ENCODE measurements around the gene HERPUD1.
A peak's percentile ranks its signal among the peaks of the same experiment; 100 is the strongest.
"Not testable (repeated sequence)": the region's sequence is repeated elsewhere in the genome, so short reads cannot be mapped to it uniquely, and the experiment has no call there.

Gene HERPUD1, protein sequence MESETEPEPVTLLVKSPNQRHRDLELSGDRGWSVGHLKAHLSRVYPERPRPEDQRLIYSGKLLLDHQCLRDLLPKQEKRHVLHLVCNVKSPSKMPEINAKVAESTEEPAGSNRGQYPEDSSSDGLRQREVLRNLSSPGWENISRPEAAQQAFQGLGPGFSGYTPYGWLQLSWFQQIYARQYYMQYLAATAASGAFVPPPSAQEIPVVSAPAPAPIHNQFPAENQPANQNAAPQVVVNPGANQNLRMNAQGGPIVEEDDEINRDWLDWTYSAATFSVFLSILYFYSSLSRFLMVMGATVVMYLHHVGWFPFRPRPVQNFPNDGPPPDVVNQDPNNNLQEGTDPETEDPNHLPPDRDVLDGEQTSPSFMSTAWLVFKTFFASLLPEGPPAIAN

DNA sequence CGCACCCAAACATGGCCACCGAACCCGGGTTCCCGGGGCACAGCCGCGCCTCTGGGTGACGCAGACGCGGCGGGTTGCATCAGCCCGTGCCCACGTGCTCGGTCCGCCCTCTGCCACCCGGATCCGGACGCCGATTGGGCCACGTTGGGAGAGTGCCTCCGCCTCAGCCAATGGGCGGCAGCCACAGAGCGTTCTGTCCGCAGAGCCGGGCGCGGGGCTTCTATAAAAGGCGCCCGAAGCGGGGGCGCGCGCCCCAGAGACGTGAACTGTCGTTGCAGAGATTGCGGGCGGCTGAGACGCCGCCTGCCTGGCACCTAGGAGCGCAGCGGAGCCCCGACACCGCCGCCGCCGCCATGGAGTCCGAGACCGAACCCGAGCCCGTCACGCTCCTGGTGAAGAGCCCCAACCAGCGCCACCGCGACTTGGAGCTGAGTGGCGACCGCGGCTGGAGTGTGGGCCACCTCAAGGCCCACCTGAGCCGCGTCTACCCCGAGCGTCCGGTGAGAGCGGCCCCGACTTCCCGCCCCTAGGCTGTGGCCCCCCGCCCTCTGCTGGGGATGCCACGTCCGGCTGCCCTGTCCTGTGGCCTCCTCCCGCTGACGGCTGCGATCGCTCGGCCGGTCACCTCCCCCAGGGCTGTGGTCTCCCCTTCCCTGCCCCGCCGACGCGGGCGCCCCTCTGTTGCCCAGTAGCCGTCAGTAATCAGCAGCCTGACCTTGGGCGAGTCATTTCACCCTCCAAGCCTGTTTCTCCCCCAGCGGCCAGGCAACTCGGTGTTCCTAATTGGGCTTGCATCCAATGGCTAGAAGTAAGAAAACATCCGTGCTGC, at the start of gene HERPUD1:
Gene HERPUD1 (plus strand): TSS at position 251 of the 829 bp plus-strand sequence. CDS start 103 bp downstream, at position 354.
- DNase-seq (ENCODE audit: low read depth in 3 of 3), result peak; percentile 95 to 99 (median 98)

DNA sequence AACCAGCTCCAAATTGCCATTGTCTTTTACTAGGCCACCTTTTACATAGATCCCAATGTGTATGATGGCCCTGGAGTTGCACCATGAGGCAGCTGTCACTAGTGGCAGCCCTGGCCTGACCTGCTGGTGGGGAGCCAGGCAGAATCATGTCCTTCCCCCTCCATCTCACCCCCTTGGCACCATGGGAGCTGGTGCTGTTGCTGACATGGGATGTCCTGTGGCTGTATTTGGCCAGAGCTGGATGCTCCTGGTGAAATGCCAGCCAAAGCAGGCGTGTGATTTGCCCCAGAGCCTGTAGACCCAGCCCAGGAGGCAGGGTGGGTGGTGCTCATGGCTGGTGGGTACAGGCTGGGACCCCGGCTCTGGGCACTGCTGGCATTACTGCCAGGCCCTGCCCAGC, 48.4 kb upstream of the HERPUD1 start:
- no peak for DNase-seq (ENCODE audit: low read depth in 3 of 3)

DNA sequence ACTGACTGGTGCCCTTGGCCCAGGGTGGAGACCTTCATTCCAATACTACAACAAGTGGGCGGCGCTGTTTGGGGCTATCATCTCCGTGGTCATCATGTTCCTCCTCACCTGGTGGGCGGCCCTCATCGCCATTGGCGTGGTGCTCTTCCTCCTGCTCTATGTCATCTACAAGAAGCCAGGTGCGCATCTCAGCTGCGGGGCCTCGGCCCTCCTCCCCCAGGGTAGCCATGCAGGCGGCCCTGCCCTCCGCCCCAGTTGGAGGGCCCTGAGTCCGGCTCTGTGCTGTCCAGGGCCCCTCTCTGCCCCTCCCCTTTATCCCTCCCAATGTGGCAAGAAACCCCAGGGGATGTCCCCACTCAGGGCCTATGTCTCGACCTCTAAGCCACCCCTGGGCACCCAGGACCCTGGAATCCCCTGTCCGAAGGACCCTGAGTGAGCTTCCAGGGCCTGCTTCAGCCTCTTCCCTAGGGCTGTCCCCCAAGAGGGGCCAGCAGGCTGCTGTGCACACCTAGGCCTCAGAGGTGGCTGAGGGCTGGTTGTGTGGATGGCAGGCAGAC, 47.8 kb upstream of the HERPUD1 start:
- no peak for DNase-seq (ENCODE audit: low read depth in 3 of 3)

DNA sequence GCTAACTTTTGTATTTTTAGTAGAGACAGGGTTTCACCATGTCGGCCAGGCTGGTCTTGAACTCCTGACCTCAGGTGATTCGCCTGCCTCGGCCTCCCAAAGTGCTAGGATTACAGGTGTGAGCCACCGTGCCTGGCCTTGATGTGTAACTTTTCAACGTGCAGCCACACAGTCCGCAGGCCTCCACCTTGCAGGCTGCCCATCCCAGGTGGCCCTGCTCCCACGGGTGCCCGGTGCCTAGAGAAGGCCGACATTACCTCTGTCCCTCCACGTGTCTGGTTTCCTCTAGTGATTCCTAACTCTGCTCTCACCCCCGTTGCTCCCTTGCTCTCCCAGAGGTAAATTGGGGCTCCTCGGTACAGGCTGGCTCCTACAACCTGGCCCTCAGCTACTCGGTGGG, 47.0 kb upstream of the HERPUD1 start:
- not testable (repeated sequence) for DNase-seq (ENCODE audit: low read depth in 3 of 3)

DNA sequence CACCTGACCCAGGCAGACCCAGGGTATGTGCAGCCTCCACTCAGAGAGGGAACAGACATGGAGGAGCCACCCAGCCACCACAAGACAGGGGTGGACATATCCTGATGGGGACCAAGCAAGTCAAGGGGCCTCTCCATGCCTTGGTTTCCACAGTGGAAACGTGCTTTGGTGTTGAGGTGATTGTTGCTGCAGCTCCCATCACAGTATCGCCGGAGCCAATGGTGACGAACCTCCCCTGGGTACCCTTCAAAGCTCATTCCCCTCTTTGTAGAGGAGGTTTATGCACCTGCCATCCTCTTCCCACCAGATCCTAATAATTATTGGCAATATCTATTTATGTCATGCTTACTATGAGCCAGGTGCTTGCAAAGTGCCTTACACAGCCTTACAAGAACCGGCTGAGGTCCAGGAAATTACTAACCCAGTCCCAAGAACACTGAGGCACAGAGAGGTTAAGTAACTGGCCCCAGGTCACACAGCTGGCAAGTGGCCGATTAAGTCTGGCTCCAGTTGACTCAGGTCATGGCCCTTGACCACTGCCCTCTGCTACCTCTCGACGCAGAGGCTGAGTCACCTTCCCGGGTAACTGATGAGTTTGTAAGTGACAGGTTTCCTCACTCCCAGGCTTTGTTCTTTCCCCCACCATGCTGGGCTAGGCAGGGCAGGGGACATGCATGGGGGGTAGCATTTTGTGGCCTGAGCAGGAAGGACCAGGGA, 46.3 kb upstream of the HERPUD1 start:
- no peak for DNase-seq (ENCODE audit: low read depth in 3 of 3)

DNA sequence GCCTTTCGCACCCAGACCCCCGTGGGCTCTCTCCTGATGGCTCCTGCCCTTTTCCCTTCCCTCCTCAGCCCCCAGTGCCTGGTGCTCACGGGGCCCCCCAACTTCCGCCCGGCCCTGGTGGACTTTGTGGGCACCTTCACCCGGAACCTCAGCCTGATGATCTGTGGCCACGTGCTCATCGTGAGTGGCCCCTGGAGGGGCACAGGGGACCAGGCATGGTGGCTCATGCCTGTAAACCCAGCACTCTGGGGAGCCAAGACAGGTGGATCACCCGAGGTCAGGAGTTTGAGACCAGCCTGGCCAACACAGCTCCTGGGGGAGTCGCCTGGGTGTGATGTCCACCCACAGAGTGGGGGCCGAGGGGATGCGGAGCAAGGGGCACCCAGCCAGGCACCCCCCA, 45.6 kb upstream of the HERPUD1 start:
- no peak for DNase-seq (ENCODE audit: low read depth in 3 of 3)

DNA sequence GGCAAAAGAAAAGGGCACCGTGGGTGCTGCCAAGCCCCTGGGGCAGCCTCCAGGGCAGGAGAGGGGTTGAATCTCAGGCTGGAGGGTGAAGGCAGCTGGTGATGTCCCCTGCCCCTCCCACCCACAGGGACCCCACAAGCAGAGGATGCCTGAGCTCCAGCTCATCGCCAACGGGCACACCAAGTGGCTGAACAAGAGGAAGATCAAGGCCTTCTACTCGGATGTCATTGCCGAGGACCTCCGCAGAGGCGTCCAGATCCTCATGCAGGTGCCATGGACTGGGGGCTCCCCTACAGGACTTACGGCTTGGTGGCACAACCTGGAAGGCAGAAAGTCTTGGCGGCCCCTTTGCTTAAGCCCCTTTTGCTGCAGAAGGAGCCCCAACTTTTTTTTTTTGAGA, 45.1 kb upstream of the HERPUD1 start:
- no peak for DNase-seq (ENCODE audit: low read depth in 3 of 3)

DNA sequence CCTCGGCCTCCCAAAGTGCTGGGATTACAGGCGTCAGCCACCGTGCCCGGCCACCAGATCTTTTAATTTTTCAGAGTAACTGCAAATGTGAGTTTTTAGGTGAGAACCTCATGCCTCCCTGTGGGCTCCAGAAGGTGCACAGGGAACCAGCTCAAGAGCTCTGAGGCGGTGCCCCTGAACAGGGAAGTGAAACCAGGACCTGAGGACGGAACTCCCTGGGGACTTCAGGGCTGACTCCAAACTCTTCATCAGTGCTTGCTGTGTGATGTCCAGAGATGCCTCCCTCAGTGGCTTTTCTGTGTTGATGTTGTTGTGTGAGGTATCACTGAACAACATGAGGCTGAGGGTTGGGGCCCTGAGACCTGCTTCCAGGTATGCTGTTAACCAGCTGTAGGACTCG, 43.1 kb upstream of the HERPUD1 start:
- DNase-seq (ENCODE audit: low read depth in 3 of 3), result no peak

DNA sequence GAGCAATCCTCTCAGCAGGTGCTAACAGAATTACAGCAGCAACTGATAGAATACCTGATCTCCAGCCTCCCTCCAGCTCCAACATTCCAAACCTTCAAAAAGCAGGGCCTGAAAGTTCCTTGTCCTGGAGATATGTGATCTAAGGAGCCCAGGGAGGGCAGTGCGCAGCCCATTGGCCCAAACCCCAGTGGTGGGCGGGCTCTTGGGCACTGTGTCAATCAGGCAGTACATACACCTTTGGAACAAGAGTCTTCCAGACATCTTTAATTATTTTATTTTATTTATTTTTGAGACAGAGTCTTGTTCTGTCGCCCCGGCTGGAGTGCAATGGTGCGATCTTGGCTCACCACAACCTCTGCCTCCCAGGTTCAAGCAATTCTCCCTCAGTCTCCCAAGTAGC, 42.7 kb upstream of the HERPUD1 start:
- DNase-seq (ENCODE audit: low read depth in 3 of 3), result no peak

DNA sequence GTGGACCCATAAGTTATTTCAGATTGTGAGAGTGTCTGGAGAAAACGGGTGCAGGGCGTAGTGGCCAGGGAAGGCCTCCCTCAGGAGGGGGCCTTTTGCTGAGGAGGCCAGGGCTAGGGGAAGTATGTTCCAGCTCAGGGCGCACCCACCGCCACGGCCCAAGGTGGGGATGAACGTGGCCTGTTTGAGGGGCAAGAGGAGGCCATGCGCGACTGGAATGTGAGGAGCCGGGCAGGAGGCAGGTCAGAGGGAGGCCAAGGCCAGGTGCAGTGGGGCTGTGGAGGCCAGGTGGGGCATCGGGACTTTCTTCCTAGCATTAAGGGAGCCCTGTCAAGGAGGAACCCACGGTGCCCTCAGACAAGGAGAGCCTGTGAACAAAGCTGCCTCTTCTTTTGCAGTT, 40.3 kb upstream of the HERPUD1 start:
- DNase-seq (ENCODE audit: low read depth in 3 of 3), result no peak

DNA sequence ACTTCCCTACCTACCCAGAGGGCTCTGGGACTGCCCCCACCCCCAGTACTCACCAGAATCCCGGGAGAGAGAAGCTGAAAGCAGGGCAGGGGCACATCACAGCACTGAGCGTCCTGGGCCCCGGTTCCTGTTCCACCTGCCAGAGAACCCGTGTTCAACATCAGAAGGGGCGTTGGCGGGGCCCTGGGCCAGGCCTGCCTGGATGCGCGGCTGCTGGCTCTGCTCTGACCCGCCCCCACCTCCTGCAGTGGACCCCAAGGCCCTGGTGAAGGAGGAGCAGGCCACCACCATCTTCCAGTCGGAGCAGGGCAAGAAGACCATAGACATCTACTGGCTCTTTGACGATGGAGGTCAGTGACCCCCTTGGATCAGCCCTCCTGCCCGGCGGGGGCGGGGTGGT, 39.2 kb upstream of the HERPUD1 start:
- DNase-seq (ENCODE audit: low read depth in 3 of 3), result no peak

DNA sequence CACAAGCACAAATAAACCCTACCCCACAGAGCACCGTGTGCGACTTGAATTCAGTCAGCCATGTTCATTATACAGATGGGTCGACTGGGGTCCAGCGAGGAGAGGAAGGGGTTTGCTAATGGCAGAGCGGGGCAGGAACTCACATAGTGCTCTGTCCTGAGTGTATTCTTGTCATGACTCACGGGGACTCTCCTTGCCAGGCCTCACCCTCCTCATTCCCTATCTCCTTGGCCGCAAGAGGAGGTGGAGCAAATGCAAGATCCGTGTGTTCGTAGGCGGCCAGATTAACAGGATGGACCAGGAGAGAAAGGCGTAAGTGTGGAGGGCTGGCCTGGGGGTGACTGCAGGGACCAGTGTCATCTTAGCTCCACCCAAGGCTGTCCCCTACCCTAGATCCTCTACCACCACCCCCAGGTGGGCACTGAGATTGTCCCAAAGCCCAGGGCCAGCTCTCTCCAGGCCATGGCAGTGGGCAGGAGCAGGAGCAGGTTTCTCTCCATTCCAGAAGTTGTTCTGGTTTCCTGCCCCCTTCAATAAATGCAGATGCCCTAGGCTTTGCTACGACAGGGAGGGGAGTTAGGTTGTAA, 37.5 kb upstream of the HERPUD1 start:
- no peak for DNase-seq (ENCODE audit: low read depth in 3 of 3)

DNA sequence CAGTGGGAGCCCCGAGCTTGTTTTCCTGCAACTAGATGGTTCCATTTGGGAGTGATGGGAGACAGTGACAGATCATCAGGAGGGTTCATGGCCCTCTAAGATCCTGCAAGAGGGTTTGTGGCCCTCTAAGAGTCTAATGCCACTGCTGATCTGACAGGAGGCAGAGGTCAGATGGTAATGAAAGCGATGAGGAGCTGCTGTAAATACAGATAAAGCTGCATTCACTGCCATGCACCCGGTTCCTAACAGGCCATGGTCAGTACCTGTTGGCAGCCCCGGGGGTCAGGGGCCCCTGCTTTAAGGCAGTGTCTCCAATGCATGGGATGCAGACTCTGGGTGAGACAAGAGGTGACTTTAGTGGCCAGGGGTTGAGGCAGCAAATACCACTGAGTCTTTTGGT, 36.1 kb upstream of the HERPUD1 start:
- DNase-seq (ENCODE audit: low read depth in 3 of 3), result no peak

DNA sequence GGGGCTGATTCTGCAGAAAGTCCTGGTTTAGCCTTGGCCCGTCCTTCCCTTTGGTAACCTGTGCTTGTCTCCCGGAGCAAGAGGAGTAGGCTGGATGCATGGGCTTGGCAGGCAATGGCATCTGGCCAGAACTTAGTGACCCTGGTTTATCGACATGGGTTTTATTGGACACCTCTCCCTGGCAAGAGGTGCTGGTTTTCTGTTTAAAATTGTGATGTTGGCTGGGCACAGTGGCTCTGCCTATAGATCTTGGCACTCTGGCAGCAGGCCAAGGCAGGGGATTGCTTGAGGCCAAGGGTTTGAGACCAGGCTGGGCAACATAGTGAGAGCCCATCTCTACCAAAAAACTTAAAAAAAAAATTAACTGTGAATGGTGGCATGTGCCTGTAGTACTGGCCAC, 35.7 kb upstream of the HERPUD1 start:
- DNase-seq (ENCODE audit: low read depth in 3 of 3), result no peak

DNA sequence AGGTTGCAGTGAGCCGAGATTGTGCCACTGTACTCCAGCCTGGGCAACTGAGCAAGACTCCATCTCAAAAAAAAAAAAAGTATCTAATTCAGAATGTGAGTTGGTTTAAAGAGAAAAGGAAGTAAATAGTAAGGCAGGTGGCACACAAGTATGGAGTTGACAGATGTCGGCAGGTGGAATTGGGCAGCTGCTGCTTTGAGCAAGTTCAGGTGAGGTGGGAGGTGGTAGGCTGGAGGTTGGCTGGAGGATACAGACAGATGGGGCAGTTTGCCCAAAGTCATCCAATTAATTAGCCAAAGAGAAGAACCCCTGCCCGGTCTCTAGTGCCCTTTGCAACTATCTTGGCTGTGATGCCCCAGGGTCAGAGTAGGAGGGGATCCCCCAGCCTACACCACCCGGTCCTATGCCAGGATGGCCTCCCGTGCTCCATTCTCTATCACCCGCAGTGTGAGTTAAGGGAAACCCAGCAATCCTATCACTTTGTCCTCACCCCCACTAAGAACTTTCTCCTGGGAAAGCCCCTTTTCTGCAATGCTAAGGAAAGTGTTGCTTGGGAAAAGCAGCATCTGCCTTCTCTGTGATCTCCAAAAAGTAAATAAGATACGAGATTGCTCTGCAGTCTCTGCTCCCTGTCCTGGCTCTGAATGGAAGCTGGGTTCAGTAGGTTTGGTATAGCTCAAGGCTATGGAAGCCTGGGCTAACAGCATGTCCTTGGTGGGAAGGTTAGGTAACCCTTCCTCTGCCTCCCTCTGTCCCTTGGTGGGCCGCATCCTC, 34.7 kb upstream of the HERPUD1 start:
- DNase-seq (ENCODE audit: low read depth in 3 of 3), result no peak

DNA sequence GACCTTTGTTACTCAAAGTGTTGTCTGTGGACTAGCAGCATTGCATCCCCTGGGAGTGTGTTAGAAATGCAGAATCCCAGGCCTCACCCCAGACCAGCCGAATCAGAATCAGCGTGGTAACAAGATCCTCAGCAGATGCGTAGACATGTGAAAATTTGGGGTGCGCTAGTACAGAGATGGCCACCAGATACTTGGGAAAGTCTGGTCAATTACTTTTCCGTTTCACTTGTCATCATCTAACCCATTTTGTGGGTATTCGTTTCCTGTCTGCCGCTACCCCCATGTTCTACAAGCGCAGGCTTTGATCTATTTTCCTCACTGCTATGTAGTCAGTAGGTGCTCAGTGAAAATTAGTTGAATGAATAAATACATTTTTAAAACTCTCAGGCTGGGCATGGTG, 33.1 kb upstream of the HERPUD1 start:
- no peak for DNase-seq (ENCODE audit: low read depth in 3 of 3)

DNA sequence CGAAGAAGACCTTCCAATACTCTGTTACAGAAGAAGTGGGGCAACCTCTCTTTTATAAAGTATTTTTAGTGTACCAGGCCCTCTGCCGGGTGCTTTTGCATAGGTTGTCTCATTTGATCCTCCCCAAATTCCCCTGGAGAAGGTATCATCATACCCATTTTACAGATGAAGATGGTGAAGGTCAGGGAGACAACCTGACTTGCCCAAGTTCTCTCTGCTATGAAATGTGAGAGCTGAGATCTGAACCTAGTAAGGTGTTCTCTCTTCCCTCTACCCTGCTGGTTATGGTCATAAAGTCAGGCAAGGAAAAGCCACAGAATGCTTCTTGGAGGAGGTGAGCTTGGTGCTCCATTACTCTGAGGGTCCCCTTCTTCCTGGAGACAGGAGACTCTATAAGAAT, 28.1 kb upstream of the HERPUD1 start:
- no peak for DNase-seq (ENCODE audit: low read depth in 3 of 3)

DNA sequence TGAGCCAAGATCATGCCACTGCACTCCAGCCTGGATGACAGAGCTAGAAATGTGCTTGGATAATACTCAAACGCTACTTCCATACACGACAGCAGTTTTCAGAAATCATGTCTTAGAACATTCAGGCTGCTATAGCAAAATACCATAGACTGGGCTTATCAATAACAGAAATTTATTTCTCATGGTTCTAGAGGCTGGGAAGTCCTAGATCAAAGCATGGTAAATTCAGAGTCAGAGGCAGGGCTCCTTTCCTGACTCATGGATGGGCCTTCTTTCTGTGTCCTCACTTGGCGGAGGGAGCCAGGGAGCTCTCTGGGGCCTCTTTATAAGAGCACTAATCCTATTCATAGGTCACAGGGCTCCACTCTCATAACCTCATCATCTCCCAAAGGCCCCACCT, 24.5 kb upstream of the HERPUD1 start:
- no peak for DNase-seq (ENCODE audit: low read depth in 3 of 3)

DNA sequence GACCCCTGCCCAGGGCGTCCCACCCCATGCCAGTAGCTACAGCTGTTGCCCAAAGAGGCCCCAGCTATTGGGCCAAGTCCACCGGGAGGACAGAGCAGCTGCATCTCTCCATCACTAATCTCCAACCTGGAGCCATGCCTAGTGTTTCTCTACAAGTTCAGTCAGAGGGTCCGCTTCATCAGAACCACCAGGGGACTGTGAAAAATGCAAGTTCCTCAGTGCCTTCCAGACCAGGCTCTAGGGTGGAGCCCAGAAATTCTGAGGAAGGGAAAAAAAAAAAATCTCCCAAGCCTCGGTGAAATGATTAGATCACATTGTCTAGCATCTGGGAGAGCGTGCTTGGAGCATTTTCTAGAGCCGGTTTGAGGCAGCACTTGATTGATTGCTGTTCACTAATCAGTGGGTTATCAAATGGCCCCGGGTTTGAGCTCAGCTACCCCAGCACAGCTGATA, 22.4 kb upstream of the HERPUD1 start:
- DNase-seq (ENCODE audit: low read depth in 3 of 3), result no peak

DNA sequence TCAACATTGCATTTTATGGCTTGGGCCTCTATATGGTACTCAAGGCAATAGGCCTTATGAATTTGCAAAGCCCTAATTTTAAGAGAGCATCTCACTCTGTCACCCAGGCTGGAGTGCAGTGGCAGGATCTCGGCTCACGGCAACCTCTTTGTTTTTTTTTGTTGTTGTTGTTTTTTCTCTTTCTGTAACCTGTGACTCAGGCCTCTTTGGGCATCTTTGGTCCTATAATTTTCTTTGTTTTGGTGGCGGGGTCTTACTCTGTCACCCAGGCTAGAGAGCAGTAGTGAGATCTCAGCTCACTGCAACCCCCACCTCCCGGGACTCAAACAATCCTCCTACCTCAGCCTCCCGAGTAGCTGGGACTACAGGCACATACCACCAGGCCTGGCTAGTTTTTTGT, 21.8 kb upstream of the HERPUD1 start:
- no peak for DNase-seq (ENCODE audit: low read depth in 3 of 3)
